Measurements from ENCODE around the gene ABCF3. TPM values are rescaled to one million over a fixed set of nuclear protein-coding genes. Genes with fewer than 3 reads are reported as not detected.

Gene ABCF3
- total and polyA plus RNA-seq, 2 donors (not counting 3 experiments of a cell fraction or from before 2014, with no cell fraction given): 68.8 to 73.4 TPM

GRCh38 chr3:184174646-184175492, 11.1 kb upstream of the ABCF3 start, which contains the start of gene AP2M1:
TSS of gene AP2M1 (plus strand) at chr3:184174855. CDS start at chr3:184176994, 2,139 bp downstream.
- Histone ChIP-seq H2AFZ (ENCODE audit: low read depth, low read length) (peak within 1 kb of the TSS; percentile 83), H3K27me3 (ENCODE audit: control insufficient read depth in 2 of 2, insufficient read depth in 2 of 2, low read length in 2 of 2) (no peaks in the 10 kb centered on the region), H3K9me1 (replicated peaks; ENCODE audit: control insufficient read depth, extremely low read depth, insufficient read depth, low read length) (no peaks in the 10 kb centered on the region), H3K4me1 (ENCODE audit: control insufficient read depth, extremely low read depth, insufficient read depth, low read length) (peaks cover 22% of the 10 kb centered on the region), H3K9ac (replicated peaks; ENCODE audit: extremely low read depth, insufficient read depth, low read length) (peak within 1 kb of the TSS; percentile 86), H4K20me1 (replicated peaks; ENCODE audit: control insufficient read depth, extremely low read depth, insufficient read depth, low read length) (no peaks in the 10 kb centered on the region), H3K4me3 (replicated peaks in 1 of 3; ENCODE audit: insufficient read depth in 1 of 3, low read depth in 1 of 3, low read length in 3 of 3) (peak within 1 kb of the TSS; percentile 84 to 97 (median 87)), H3K27ac (ENCODE audit: insufficient read depth, low read depth, low read length) (peak within 1 kb of the TSS; percentile 73), H3K4me2 (ENCODE audit: insufficient read depth, low read length) (peak within 1 kb of the TSS; percentile 81), H3K79me2 (ENCODE audit: control insufficient read depth, insufficient read depth, low read length) (peaks cover 41% of the 10 kb centered on the region), H3K9me3 (replicated peaks; ENCODE audit: control insufficient read depth, insufficient read depth, low read length) (no peaks in the 10 kb centered on the region), H3K36me3 (ENCODE audit: control insufficient read depth in 2 of 2, extremely low read depth in 1 of 2, insufficient read depth in 2 of 2, low read length in 2 of 2) (peaks cover 14 to 37% of the 10 kb centered on the region in 2 experiments)
- ChIA-PET CTCF (interaction anchor here (0.6 to 2.1 kb wide), 7 partner anchors 9 to 75 kb away, joined by 3 to 11 read pairs (median 4); partner anchors contain the start of genes DVL3 and EEF1AKMT4), POLR2A (interaction anchor here (0.5 to 1.7 kb wide), 4 partner anchors 11 to 160 kb away, joined by 5 to 6 read pairs (median 5); partner anchors contain the start of gene ABCF3)
- dilution Hi-C loops (cut with MboI; ENCODE audit: extremely low pct_ligation_motif_present, low sequenced_read_pairs) (no loop called here), intact Hi-C loops (cut with micrococcal nuclease) (loop anchor here (1.0 to 5.0 kb wide), 5 partner anchors 18 to 158 kb away; partner anchors contain the start of genes ABCC5, EIF4G1 and PSMD2)
- TF ChIP-seq POLR2A (IDR thresholded peaks at IDR 0.05; ENCODE audit: low read depth, low read length) (peak; percentile 91), MYC (IDR thresholded peaks at IDR 0.05; ENCODE audit: low read depth, low read length) (no peak), EZH2 (IDR thresholded peaks at IDR 0.05; ENCODE audit: borderline replicate concordance, low read depth, low read length, severe bottlenecking) (no peak), MAX (IDR thresholded peaks at IDR 0.05; ENCODE audit: insufficient read depth, insufficient read length) (no peak), CTCF (IDR thresholded peaks at IDR 0.05; ENCODE audit: extremely low read depth in 1 of 2, insufficient read depth in 1 of 2, low read depth in 1 of 2, low read length in 2 of 2) (peak in 1 of 2 donors; percentile 12), JUN (IDR thresholded peaks at IDR 0.05; ENCODE audit: borderline replicate concordance, insufficient read depth, insufficient read length, low read depth) (no peak), FOS (IDR thresholded peaks at IDR 0.05; ENCODE audit: borderline replicate concordance, insufficient read depth, low read length) (no peak), POLR2AphosphoS5 (IDR thresholded peaks at IDR 0.05; ENCODE audit: insufficient read depth, low read depth, low read length) (peak; percentile 85), GATA2 (IDR thresholded peaks at IDR 0.05; ENCODE audit: insufficient read depth, insufficient read length, low read depth, low read length) (no peak)
- no TSS peak for BruUV-seq (replicated peaks)
- FAIRE-seq (peak; percentile 98), DNase-seq (ENCODE audit: low read depth, low spot score) (peak; percentile 100)
